ENCODE data around the gene TECR.

GRCh38 chr19:14502334-14503092 is 26.9 kb upstream of the TECR start:
- no peak for TF ChIP-seq POLR2A (IDR thresholded peaks at IDR 0.05; ENCODE audit: low read depth, low read length)
- TF ChIP-seq USF2 (IDR thresholded peaks at IDR 0.05; ENCODE audit: low read depth, low read length), result no peak
- no peak for TF ChIP-seq CTCF (conservative IDR thresholded peaks at IDR 0.05; ENCODE audit: low read depth, low read length)
- TF ChIP-seq RAD21 (IDR thresholded peaks at IDR 0.05; ENCODE audit: low read length), result no peak
- TF ChIP-seq CEBPB (IDR thresholded peaks at IDR 0.05; ENCODE audit: low read depth, low read length), result peak; percentile 87
- no peak for TF ChIP-seq MXI1 (IDR thresholded peaks at IDR 0.05; ENCODE audit: borderline replicate concordance, low read depth, low read length)
- no peak for TF ChIP-seq MAZ (IDR thresholded peaks at IDR 0.05; ENCODE audit: borderline replicate concordance, low read depth, low read length)
- no peak for TF ChIP-seq ELK1 (IDR thresholded peaks at IDR 0.05; ENCODE audit: borderline replicate concordance, low read depth, low read length)
- TF ChIP-seq MAFK (IDR thresholded peaks at IDR 0.05; ENCODE audit: low read depth, low read length), result no peak
- TF ChIP-seq BHLHE40 (IDR thresholded peaks at IDR 0.05; ENCODE audit: low read depth, low read length), result no peak
- no peak for TF ChIP-seq RFX5 (IDR thresholded peaks at IDR 0.05; ENCODE audit: low read depth, low read length)
- no peak for TF ChIP-seq RCOR1 (IDR thresholded peaks at IDR 0.05; ENCODE audit: insufficient replicate concordance, low read length)
- no peak for TF ChIP-seq NFE2L2 (IDR thresholded peaks at IDR 0.05; ENCODE audit: low read depth, low read length)
- TF ChIP-seq SMC3 (IDR thresholded peaks at IDR 0.05; ENCODE audit: low read depth, low read length), result no peak

Measured in IMR-90 (cell line).